Smooth muscle cell of the brain vasculature (primary cell): ENCODE measurements around the gene EML4.
"Not testable (repeated sequence)": the region's sequence is repeated elsewhere in the genome, so short reads cannot be mapped to it uniquely, and the experiment has no call there.

Source experiments
- DNase-seq: peaks from one replicate; pipeline ENCODE4 v3.0.0-alpha.2; 2012; ENCODE audit warnings: low read depth, low spot score

The EML4 gene

GRCh38 chr2:42252464-42252863 is 83.3 kb downstream of the EML4 start:
- no peak for DNase-seq

GRCh38 chr2:42254186-42254895 is 85.2 kb downstream of the EML4 start:
- no peak for DNase-seq

- no peak for DNase-seq
Observed at GRCh38 chr2:42256505-42256904, 87.4 kb downstream of the EML4 start.

- no peak for DNase-seq
Observed at GRCh38 chr2:42261518-42262195, 92.5 kb downstream of the EML4 start.

GRCh38 chr2:42266236-42266635 is 97.1 kb downstream of the EML4 start:
- no peak for DNase-seq

- no peak for DNase-seq
Observed at GRCh38 chr2:42267530-42267929, 98.4 kb downstream of the EML4 start.

GRCh38 chr2:42268528-42269151 is 99.5 kb downstream of the EML4 start:
- DNase-seq: no peak

- DNase-seq: no peak
Observed at GRCh38 chr2:42270757-42271156, 101.6 kb downstream of the EML4 start.

- DNase-seq: not testable (repeated sequence)
Observed at GRCh38 chr2:42271246-42271645, 102.1 kb downstream of the EML4 start.

- no peak for DNase-seq
Observed at GRCh38 chr2:42274863-42275262, 105.7 kb downstream of the EML4 start.

- DNase-seq: no peak
Observed at GRCh38 chr2:42281416-42282081, 112.4 kb downstream of the EML4 start.

- no peak for DNase-seq
Observed at GRCh38 chr2:42284019-42284418, 114.9 kb downstream of the EML4 start.

- DNase-seq: no peak
Observed at GRCh38 chr2:42286268-42286946, 117.3 kb downstream of the EML4 start.

GRCh38 chr2:42288811-42289210 is 119.7 kb downstream of the EML4 start:
- no peak for DNase-seq

- no peak for DNase-seq
Observed at GRCh38 chr2:42289222-42289621, 120.1 kb downstream of the EML4 start.

- DNase-seq: no peak
Observed at GRCh38 chr2:42290005-42290404, 120.9 kb downstream of the EML4 start.

- no peak for DNase-seq
Observed at GRCh38 chr2:42293019-42293418, 123.9 kb downstream of the EML4 start.

- DNase-seq: no peak
Observed at GRCh38 chr2:42296226-42296625, 127.1 kb downstream of the EML4 start.

- no peak for DNase-seq
Observed at GRCh38 chr2:42297322-42297936, 128.3 kb downstream of the EML4 start.

- DNase-seq: no peak
Observed at GRCh38 chr2:42298132-42298531, 129.0 kb downstream of the EML4 start.

GRCh38 chr2:42298996-42299754 is 130.0 kb downstream of the EML4 start:
- DNase-seq: no peak
